ENCODE results near the gene ARHGAP24. TPM values are rescaled to one million over a fixed set of nuclear protein-coding genes. Genes with fewer than 3 reads are reported as not detected.

The ARHGAP24 gene
- total and polyA plus RNA-seq, 2 of the 13 experiments (the other 11 are each of a cell fraction or from before 2014, with no cell fraction given), result 0.07 to 0.55 TPM

- CTCF ChIA-PET (ENCODE audit: low intra/inter-chr PET ratio, low total read pairs), result no interaction called here
Observed at GRCh38 chr4:85676850-85677590, 202.1 kb downstream of the ARHGAP24 start.

More at GRCh38 chr4:85676850-85677590, 202.1 kb downstream of the ARHGAP24 start:
- intact Hi-C loops (cut with micrococcal nuclease; ENCODE audit: unreplicated experiment) (no loop called here), in situ Hi-C loops (cut with HindIII; ENCODE audit: extremely low pct_ligation_motif_present, low pct_unique_long_range_greater_than_20kb) (no loop called here)
- WGBS (ENCODE audit: low lambda C conversion rate), result 42% methylated on average over 5 of the region's 5 CpGs
- no peak for FAIRE-seq
- ATAC-seq, result no peak
- H4K20me1 ChIP-seq (ENCODE audit: insufficient read depth, low read length), result no peaks in the 10 kb centered on the region
- no peaks in the 10 kb centered on the region for H3K9me3 ChIP-seq (ENCODE audit: low read length)
- POLR2A ChIA-PET, result no interaction called here
- no peak for TF ChIP-seq SMAD3 (CRISPR knock-in tag; IDR thresholded peaks at IDR 0.05)
- TF ChIP-seq CHCHD3 (CRISPR knock-in tag; IDR thresholded peaks at IDR 0.05), result no peak
- no peak for TF ChIP-seq ZNF180 (CRISPR knock-in tag; IDR thresholded peaks at IDR 0.05; ENCODE audit: borderline replicate concordance, low read depth)
- TF ChIP-seq AKAP8 (CRISPR knock-in tag; IDR thresholded peaks at IDR 0.05), result no peak
- TF ChIP-seq MTF1 (CRISPR knock-in tag; IDR thresholded peaks at IDR 0.05), result no peak
- no peak for TF ChIP-seq ZNF543 (CRISPR knock-in tag; IDR thresholded peaks at IDR 0.05)
- TF ChIP-seq, protein P1, sequence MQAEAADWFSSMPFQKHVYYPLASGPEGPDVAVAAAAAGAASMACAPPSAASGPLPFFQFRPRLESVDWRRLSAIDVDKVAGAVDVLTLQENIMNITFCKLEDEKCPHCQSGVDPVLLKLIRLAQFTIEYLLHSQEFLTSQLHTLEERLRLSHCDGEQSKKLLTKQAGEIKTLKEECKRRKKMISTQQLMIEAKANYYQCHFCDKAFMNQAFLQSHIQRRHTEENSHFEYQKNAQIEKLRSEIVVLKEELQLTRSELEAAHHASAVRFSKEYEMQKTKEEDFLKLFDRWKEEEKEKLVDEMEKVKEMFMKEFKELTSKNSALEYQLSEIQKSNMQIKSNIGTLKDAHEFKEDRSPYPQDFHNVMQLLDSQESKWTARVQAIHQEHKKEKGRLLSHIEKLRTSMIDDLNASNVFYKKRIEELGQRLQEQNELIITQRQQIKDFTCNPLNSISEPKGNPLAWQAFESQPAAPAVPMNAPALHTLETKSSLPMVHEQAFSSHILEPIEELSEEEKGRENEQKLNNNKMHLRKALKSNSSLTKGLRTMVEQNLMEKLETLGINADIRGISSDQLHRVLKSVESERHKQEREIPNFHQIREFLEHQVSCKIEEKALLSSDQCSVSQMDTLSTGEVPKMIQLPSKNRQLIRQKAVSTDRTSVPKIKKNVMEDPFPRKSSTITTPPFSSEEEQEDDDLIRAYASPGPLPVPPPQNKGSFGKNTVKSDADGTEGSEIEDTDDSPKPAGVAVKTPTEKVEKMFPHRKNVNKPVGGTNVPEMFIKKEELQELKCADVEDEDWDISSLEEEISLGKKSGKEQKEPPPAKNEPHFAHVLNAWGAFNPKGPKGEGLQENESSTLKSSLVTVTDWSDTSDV (CRISPR knock-in tag; IDR thresholded peaks at IDR 0.05), result no peak
- no peak for TF ChIP-seq ZNF839 (CRISPR knock-in tag; IDR thresholded peaks at IDR 0.05; ENCODE audit: borderline replicate concordance)
- no peak for TF ChIP-seq EHMT2 (IDR thresholded peaks at IDR 0.05; ENCODE audit: borderline replicate concordance, low read depth, low read length)
- TF ChIP-seq CREB1 (IDR thresholded peaks at IDR 0.05), result no peak
- TF ChIP-seq CREB1 (CRISPR knock-in tag; IDR thresholded peaks at IDR 0.05), result no peak
- TF ChIP-seq, protein P2, sequence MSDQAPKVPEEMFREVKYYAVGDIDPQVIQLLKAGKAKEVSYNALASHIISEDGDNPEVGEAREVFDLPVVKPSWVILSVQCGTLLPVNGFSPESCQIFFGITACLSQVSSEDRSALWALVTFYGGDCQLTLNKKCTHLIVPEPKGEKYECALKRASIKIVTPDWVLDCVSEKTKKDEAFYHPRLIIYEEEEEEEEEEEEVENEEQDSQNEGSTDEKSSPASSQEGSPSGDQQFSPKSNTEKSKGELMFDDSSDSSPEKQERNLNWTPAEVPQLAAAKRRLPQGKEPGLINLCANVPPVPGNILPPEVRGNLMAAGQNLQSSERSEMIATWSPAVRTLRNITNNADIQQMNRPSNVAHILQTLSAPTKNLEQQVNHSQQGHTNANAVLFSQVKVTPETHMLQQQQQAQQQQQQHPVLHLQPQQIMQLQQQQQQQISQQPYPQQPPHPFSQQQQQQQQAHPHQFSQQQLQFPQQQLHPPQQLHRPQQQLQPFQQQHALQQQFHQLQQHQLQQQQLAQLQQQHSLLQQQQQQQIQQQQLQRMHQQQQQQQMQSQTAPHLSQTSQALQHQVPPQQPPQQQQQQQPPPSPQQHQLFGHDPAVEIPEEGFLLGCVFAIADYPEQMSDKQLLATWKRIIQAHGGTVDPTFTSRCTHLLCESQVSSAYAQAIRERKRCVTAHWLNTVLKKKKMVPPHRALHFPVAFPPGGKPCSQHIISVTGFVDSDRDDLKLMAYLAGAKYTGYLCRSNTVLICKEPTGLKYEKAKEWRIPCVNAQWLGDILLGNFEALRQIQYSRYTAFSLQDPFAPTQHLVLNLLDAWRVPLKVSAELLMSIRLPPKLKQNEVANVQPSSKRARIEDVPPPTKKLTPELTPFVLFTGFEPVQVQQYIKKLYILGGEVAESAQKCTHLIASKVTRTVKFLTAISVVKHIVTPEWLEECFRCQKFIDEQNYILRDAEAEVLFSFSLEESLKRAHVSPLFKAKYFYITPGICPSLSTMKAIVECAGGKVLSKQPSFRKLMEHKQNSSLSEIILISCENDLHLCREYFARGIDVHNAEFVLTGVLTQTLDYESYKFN (CRISPR knock-in tag; conservative IDR thresholded peaks at IDR 0.05), result no peak
- no peak for TF ChIP-seq MAFK (conservative IDR thresholded peaks at IDR 0.05 in 1 of 2, IDR thresholded peaks at IDR 0.05 in 1 of 2; ENCODE audit: low read length in 2 of 2)
- no peaks in the 10 kb centered on the region for H3K79me2 ChIP-seq (ENCODE audit: insufficient read depth, low read length)
- no peak overlapping the region for H3K9ac ChIP-seq (ENCODE audit: insufficient read depth, low read depth, low read length)
- H3K4me2 ChIP-seq (ENCODE audit: low read depth, low read length), result no peak overlapping the region
- no peaks in the 10 kb centered on the region for H3K27me3 ChIP-seq (ENCODE audit: control insufficient read depth in 1 of 2, insufficient read depth in 2 of 2, low read length in 2 of 2)
- no peaks in the 10 kb centered on the region for H3K36me3 ChIP-seq (replicated peaks in 1 of 2; ENCODE audit: control insufficient read depth in 1 of 2, insufficient read depth in 2 of 2, low read length in 2 of 2)
- no peak overlapping the region for H3K4me3 ChIP-seq (replicated peaks in 1 of 3; ENCODE audit: insufficient read depth in 1 of 3, low read depth in 2 of 3, low read length in 3 of 3)
- BruUV-seq (replicated peaks), result no TSS peak
- no peak for DNase-seq (ENCODE audit: low spot score)
- no peaks in the 10 kb centered on the region for H3K4me1 ChIP-seq (ENCODE audit: insufficient read depth, low read length)
- H2AFZ ChIP-seq (ENCODE audit: low read length), result no peak overlapping the region
- no peak overlapping the region for H3K27ac ChIP-seq (ENCODE audit: extremely low read length, insufficient read depth, low read length)

Measured in HepG2 (cell line).